GM19328 (cell line): ENCODE results near the gene HECTD1.

Experiments
- ATAC-seq: cut with Tn5 transposase; IDR thresholded peaks from one replicate; pipeline ENCODE4 v1.9.1; 2021; ENCODE audit warnings: mild to moderate bottlenecking, moderate library complexity; ENCODE audit not compliant: unreplicated experiment

Gene HECTD1

DNA sequence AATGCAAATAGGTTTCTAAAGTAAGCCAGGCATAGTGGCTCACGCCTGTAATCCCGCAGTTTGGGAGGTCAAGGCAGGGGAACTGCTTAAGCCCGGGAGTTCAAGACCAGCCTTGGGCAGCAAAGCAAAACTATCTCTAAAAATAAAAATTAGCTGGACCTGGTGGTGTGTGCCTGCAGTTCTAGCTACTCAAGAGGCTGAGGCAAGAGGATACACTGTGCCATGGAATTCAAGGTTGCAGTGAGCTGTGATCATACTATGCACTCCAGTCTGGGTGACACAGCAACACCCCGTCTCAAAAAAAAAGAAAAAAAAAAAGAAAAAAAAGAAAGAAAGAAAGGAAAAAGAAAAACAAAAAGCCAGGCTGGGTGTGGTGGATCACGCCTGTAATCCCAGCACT, 46.3 kb downstream of the HECTD1 start:
- no peak for ATAC-seq

DNA sequence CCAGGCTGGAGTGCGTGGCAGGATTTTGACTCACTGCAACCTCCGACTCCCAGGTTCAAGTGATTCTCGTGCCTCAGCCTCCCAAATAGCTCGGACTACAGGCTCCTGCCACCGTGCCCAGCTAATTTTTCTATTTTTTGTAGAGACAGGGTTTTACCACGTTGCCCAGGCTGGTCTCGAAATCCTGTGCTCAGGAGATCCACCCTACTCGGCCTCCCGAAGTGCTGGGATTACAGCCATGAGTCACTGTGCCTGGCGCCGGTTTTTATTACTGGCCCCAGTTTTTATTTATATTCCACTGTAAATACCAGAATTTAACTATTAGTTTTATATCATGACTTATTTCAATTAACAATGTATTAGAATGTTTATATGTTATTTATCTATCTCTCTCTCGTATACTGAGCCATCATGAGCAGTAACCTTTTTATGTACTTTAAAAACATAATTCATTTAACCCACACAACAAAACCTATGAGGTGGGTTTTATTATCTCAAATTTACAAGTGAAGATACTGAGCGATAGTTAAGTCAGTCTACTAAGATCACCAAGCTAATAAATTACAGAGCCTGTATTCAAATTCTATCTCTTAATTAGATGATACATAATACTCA, 47.8 kb downstream of the HECTD1 start:
- no peak for ATAC-seq

DNA sequence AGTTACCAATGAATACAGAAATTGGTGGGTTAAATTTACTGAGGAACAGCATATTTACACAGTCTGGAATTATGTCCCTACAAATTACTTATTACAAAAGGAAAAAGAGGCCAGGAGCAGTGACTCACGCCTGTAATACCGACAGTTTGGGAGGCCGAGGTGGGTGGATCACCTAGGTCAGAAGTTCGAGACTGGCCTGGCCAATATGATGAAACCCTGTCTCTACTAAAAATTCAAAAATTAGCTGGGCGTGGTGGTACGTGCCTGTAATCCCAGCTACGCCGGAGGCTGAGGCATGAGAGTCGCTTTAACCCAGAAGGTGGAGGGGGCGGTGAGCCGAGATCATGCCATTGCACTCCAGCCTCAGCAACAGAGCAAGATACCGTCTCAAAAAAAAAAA, 52.6 kb downstream of the HECTD1 start:
- no peak for ATAC-seq

DNA sequence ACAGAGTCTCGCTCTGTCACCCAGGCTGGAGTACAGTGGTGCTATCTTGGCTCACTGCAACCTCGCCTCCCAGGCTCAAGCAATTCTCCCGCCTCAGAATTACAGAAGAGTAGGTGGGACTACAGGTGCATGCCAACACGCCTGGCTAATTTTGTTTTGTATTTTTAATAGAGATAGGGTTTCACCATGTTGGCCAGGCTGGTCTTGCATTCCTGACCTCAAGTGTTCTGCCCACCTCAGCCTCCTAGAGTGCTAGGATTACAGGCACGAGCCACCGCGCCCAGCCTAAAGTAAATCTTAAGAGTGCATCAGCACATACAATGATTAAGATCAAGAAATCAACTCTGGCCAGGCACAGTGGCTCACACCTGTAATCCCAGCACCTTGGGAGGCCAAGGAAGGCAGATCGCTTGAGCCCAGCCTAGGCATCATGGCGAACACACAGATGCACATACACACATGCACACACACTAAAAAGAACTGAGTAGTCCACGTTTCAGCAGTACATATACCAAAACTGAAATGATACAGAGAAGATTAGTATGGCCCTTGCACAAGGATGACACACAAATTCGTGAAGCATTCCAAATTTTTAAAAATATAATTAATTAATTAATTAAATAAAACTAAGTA, 65.0 kb downstream of the HECTD1 start:
- no peak for ATAC-seq

DNA sequence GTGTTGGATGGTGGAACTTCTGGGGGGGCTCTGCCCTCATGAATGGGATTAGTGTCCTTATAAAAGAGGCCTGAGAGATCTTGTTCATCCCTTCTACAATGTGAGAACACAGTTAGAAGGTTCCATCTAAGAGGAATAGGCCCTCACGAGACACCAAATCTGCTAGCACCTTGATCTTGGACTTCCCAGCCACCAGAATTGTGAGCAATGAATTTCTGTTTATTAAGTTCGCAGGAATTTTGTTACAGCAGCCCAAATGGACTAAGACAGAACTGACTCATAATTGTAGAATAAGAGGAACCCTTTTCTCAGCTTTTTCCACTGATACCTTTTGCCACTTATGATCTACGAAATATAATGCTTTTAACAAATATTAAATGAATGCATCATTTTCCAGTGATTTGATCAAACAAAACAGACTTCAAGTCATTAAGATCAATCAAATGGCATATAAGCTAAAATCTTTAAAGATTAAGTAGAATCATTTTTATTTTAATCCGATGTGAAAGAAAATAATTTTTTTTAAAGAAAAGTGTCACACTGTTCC, 68.2 kb downstream of the HECTD1 start:
- ATAC-seq, result no peak

DNA sequence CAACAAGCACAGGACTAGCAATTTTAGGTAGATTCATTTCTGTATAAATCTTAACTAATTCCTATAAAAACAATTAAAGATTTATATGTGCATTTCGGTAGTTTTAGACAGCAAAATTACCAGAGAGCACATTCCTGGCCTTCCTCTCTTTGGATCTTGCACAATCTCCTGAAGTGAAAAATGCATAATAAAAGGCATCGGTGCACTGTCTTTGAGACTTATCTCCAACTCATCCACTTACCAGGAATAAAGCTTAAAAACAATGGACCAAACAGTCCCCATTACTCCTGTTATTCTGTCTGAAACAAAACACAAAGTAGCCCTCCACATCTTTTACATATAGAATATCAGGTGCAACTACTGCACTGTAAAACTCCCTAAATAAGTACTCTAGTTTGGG, 69.3 kb downstream of the HECTD1 start:
- ATAC-seq, result no peak

DNA sequence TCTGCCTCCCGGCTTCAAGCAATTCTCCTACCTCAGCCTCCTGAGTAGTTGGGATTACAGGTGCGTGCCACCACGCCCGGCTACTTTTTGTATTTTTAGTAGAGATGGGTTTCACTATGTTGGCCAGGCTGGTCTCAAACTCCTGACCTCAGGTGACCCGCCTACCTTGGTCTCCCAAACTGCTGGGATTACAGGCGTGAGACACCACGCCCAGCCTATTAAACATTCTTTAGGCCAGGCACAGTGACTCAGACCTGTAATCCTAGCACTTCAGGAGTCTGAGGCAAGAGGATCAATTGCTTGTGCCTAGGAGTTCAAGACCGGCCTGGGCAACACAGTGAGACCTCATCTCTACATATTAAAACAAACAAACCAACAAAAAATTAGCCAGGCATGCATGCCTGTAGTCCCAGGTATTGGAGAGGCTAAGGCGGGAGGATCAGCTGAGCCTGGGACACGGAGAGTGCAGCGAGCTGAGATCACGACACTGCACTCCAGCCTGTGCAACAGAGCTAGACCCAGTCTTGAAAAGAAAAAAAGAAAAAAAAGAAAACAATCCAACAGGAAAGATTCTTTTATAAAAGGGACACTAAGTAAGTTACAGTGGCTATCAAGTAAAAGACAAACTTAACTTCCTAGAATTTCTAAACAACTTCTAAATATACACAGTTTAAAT, 70.2 kb downstream of the HECTD1 start:
- no peak for ATAC-seq

DNA sequence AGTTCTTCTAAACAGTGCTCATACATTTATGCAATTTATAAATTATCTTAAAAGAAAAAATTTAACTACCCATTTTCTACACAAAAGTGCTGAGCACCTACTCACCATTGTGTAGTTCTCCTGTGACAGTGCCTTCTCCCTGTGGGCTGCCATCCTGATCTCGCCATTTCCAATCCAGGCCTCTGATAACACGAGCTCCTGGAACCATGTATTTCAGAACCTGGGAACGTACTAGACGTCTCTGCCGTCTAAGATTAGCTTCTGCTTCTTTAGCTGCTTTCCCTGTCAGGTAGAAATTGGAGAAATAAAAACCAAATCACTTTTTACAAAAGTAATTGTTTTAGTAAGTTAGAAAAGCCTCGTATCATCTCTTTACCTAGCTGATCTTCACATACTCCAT, 74.5 kb downstream of the HECTD1 start:
- ATAC-seq, result no peak

DNA sequence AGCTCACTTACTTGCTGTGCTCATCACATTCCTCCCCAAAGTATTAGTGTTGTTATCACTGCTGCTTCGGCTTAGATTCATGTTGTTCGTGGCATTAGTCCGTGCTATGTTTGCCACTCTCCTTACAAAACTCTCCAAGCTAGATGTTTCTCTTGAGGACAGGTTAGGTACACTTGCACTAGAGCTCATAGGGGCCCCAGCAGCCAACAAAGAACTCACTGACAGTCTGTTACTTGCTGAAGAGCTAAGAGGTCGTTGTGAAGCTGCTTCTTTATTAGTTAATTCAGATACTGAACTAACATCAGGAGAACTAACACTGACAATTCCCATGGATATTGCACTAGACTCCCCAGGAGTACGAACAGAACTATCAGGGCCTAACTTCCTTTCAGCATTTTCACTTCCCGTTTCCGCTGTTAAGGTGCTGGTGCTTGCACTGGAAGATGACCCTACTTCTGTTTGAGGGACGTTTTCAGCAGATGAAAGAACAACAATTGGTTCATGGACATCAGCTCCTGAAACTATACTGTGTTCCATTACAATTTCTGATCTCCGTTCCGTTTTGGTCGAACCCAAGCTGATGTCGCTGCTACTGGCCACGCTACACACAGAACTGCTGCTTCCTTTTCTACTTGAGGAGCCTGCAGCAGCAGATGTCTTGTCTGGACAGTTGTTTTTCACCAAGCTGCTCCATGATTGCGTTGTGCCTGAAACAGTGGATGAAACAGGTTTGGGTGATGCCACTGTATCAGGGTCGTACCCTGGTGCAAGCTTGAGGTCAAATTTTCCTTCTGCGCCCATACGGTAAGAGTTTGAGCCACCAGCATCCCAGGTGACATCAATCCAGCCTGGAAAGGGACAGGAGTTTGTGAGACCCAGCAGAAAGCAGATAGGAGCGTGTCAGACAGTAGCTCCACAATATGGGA, 78.7 kb downstream of the HECTD1 start:
- ATAC-seq, result no peak

DNA sequence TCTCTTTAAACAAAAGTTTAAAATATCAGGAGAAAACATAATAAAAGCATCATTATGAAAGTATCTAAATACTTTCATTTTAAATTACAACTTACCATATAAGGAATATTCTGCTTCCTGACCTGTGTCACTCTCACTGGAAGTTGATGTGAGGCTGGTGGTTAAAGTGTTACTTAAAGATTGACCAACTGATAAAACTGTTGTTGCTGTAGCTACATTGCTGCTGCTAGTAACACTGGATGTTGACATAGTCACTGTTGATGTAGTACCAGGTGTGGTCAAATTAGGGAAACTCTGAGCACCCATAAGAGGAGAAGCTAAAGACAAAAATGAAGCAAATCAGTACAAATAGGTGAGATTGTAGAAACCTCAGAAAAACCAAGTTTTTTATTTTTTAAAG, 79.9 kb downstream of the HECTD1 start:
- no peak for ATAC-seq

DNA sequence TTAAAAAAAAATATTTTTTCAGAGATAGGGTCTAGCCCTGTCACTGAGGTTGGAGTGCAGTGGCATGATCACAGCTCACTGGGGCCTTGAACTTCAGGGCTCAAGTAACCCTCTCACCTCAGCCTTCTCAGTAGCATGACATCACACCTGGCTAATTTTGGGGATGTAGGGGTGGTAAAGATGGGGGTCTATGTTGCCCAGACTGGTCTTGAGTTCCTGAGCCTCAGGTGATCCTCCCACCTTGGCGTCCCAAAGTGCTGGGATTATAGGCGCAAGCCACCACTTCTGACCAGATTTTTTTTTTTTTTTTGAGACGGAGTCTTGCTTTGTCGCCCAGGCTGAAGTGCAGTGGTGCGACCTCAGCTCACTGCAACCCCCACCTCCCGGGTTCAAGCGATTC, 80.9 kb downstream of the HECTD1 start:
- ATAC-seq, result no peak

DNA sequence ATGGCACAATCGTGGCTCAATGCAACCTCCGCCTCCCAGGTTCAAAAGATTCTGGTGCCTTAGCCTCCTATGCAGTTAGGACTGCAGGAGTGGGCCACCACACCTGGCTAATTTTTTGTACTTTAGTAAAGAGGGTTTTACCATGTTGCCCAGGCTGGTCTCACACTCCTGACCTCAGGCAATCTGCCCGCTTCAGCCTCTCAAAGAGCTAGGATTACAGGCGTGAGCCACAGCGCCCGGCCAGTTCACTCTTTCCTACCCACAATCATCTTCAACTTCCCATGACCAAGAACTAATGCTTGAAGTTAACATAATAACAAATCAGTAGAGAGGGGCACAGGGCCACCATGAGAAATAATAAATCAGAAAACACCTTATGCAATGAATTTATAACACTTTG, 82.4 kb downstream of the HECTD1 start:
- no peak for ATAC-seq

DNA sequence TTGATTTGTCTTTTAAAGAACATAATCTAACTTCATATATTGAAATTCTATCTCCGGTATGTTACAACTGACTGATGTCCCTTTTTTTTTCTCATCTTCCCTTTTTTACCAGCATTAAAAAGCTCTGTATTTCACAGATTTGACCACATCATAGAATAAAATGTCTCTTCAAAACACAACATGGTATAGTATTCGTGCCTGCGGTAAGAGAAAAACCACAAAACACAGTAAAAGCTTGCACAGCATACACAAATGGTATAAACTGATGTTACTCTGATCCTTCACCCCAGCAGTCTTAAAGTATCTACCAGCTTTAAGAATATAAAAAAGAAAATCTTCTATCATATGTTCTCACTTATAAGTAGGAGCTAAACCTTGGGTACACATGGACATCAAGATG, 83.4 kb downstream of the HECTD1 start:
- ATAC-seq, result no peak

DNA sequence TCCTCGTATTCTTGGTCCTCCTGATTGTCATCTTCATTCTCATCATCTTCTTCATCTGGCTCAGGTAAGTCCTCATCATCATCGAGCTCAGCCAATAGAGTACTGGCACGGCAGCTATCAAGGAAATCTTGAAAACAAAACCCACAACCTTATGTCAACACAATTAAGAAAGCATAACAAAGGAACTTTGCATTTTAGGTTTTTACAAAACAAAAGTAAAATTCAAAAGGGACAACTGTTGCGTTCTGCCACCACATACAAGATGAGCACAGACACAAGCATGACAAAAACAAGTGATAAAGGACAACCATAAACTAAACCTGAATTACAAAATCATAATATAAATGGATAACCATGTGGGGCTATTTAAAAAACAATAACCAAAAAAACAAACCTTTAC, 84.7 kb downstream of the HECTD1 start:
- no peak for ATAC-seq

DNA sequence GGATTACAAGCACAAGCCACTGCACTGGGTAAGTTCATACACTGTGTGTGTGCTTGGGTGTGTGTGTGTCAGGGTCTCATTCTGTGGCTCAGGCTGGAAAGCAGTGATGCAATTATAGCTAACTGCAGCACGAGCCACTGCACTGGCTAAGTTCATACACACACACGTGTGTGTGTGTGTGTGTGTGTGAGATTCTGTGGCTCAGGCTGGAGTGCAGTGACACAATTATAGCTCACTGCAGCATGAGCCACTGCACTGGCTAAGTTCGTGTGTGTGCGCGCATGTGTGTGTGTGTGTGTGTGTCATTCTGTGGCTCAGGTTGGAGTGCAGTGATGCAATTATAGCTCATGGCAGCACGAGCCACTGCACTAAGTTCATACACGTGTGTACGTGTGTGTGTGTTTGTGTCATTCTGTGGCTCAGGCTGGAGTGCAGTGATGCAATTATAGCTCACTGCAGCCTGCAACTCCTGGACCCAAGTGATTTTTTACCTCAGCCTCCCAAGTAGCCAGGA, 85.4 kb downstream of the HECTD1 start:
- ATAC-seq, result no peak

DNA sequence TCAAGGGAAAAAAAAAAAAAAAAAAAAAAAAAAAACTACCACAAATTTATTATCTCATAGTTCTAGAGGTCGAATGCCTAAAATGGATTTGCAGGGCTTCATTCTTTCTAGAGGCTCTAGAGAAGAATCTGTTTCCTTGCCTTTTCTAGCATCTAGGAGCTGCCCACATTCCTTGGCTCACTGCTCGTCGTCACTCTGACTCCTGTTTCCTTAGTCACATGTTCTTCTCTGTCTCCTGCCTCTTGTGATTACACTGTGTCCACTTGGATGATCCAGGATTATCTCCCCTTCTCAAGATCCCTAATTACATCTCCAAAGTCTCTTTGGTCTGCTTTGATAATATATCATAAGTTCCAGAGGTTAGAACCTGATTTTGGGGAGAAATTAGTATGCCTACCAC, 88.7 kb downstream of the HECTD1 start:
- ATAC-seq, result no peak

DNA sequence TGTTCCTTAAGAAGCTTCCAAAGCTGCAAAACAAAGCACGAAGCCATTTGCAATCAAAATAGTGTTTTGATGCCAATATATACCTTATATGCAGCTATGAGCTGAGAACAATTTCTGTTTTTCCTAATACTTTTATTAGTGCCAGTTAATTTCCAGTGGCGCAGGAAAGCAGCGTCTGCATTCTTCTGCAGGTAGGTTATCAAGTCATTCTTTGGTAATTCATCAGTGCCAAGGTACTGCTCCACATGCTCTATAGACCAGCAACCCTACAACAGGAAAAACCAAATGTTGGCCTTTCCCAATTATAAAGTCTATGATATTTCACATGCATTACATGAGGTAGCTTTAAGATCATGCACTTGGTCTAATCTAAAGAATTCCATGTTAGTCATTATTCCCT, 93.8 kb downstream of the HECTD1 start:
- no peak for ATAC-seq

DNA sequence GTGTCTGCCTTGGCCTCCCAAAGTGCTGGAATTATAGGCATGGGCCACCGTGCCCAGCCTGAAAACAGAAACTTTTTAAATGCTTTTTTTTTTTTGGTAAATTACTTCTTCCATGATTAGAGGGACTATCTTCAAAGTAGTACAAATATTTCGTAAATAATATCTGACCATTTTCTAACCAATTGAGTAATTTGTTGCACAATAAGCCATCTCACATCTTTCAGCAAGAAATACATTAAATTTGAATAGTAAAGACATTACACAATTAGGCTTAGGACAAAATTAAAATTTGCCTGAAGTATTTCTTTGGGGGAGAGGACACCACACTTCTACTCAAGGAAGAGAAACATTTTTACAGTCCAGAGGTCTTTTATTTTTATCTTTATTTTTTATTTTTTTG, 96.7 kb downstream of the HECTD1 start:
- ATAC-seq, result no peak

DNA sequence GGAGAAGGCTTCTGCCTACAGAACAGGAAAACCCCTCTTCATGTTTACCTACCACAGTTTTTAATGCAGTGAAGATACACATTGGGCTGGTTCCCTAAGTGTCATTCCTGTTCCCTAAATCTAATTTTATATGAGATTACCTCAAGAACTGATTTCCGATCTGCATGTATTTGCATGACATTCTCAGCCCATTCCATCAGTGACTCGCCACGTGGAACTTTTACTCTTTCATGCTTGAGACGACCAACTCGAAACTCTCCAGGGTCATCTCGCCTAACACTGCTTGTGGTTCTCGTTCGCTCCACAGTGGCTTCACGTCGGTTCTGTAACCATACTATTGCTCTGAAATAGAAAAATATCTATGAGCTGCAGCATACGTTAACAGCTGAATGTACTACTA, 98.3 kb downstream of the HECTD1 start:
- ATAC-seq, result no peak

DNA sequence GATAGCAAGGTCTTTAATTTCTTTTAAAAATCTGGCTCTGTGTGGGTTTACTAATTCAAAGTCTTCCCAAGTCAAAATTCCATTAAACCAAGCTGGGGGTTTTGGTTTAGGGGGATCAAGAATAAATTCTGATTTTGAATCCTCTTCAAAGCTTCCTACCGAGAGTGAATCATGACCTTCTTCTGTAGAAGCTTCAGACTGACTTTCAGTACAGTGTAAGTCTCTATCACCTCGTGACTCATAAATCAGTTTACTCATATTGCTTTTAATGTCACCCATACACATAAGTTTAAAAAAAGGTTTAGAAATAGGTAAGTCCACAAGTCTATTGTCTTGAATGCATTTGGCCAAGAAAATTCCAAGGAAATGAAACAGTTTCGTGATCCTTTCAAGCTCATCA, 100.8 kb downstream of the HECTD1 start:
- no peak for ATAC-seq

DNA sequence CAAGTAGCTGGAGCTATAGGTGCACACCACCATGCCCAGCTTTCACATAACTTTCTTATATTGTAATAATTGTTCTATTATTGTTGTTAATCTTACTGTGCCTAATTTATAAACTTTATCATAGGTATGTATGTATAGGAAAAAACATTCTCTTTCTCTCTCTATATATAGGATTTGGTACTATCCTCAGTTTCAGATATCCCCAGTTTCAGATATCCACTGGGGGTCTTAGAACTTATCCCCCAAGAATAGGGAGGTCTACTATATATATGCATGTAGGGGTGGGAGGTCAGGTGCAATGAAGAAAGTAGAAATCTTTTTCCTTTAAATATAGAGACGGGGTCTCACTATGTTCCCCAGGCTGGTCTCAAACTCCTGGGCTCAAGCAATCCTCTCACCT, 110.5 kb downstream of the HECTD1 start:
- no peak for ATAC-seq
